Kidney (tissue), 14 donors: ENCODE results near the gene KCNMB2. TPM values are rescaled to one million over a fixed set of nuclear protein-coding genes. Genes with fewer than 3 reads are reported as not detected.

Source experiments
- DNase-seq, 5 donors: peaks; one replicate each; pipeline ENCODE4 v3.0.0-alpha.2; 2013 to 2020
- FAIRE-seq: peaks from 2 replicates; lab custom pipeline; 2012; peaks lifted over from hg19 to GRCh38; lab: Jason Lieb, UNC
- H3K27ac ChIP-seq, 2 donors: one replicate each; pipeline ENCODE4 v1.7.0; 2013; ENCODE audit warnings: low read depth in 2 of 2, low read length in 2 of 2, inconsistent platforms in 1 of 2
- H3K27me3 ChIP-seq: one replicate; pipeline ENCODE4 v1.7.1; 2013; ENCODE audit warnings: low read length, inconsistent platforms; ENCODE audit not compliant: control insufficient read depth, insufficient read depth
- H3K36me3 ChIP-seq, 3 donors: one replicate each; pipeline versions ENCODE4 v1.7.0 to v1.7.1; 2013; ENCODE audit warnings: low read length in 3 of 3, control low read depth in 1 of 3, inconsistent platforms in 1 of 3; ENCODE audit not compliant: insufficient read depth in 3 of 3, control insufficient read depth in 2 of 3
- H3K4me1 ChIP-seq, 3 donors: one replicate each; pipeline versions ENCODE4 v1.7.0 to v1.7.1; 2013; ENCODE audit warnings: low read length in 3 of 3, inconsistent platforms in 1 of 3, low read depth in 1 of 3; ENCODE audit not compliant: control insufficient read depth in 2 of 3, insufficient read depth in 2 of 3
- H3K4me3 ChIP-seq, 3 donors: one replicate each; pipeline versions ENCODE4 v1.7.0 to v1.8.1; 2013; ENCODE audit warnings: low read length in 3 of 3, control low read depth in 1 of 3, inconsistent platforms in 1 of 3
- H3K9ac ChIP-seq, 3 donors: one replicate each; pipeline versions ENCODE4 v1.7.0 to v1.7.1; 2013; ENCODE audit warnings: low read length in 3 of 3, control low read depth in 1 of 3, inconsistent platforms in 1 of 3
- H3K9me3 ChIP-seq, 3 donors: one replicate each; pipeline versions ENCODE4 v1.7.0 to v1.7.1; 2013; ENCODE audit warnings: low read length in 3 of 3, control low read depth in 1 of 3, inconsistent platforms in 1 of 3; ENCODE audit not compliant: control insufficient read depth in 2 of 3, insufficient read depth in 1 of 3
- intact Hi-C: fragments of 100-400 bp; cut with DNase I; formaldehyde crosslinking; loops from one replicate; pipeline ENCODE4 v1.11.1; 2022
- polyA plus RNA-seq: library from polyadenylated mRNA; stranded (reverse); fragments of 350-450 nt; fragmentation: Illumina TruSeq; extraction: RNeasy Lipid Tissue Mini Kit (QIAGEN cat#74804); gene quantifications from one replicate; pipeline ENCODE4 v1.2.3, GENCODE V29; 2014; ENCODE audit warnings: low read depth, low replicate concordance; ENCODE audit not compliant: insufficient read depth
- total RNA-seq: library from RNA; stranded (reverse); fragmentation: NEBNext Ultra II Directional; extraction: Animal tissue kit (Norgen Biotek cat#: 25700); gene quantifications from one replicate; pipeline ENCODE4 v1.2.1, GENCODE V29; 2021
- TF ChIP-seq, protein P1 (sequence below): IDR thresholded peaks from 3 replicates; pipeline ENCODE4 v1.5.1; 2012; ENCODE audit warnings: mild to moderate bottlenecking, moderate library complexity, borderline replicate concordance; ENCODE audit not compliant: insufficient read depth; ENCODE audit errors: extremely low read depth
- donor health status: control.
- donor health status: control.
- donor health status: control.
- donor health status: control.
- donor health status: control.
- donor health status: DM: yes; HTN: yes; CAD: no.
- donor health status: Normal renal cell carcinoma (clear cell type).

The KCNMB2 gene
- total and polyA plus RNA-seq, 2 donors from 2014 or later: 2.1 to 4.4 TPM

DNA sequence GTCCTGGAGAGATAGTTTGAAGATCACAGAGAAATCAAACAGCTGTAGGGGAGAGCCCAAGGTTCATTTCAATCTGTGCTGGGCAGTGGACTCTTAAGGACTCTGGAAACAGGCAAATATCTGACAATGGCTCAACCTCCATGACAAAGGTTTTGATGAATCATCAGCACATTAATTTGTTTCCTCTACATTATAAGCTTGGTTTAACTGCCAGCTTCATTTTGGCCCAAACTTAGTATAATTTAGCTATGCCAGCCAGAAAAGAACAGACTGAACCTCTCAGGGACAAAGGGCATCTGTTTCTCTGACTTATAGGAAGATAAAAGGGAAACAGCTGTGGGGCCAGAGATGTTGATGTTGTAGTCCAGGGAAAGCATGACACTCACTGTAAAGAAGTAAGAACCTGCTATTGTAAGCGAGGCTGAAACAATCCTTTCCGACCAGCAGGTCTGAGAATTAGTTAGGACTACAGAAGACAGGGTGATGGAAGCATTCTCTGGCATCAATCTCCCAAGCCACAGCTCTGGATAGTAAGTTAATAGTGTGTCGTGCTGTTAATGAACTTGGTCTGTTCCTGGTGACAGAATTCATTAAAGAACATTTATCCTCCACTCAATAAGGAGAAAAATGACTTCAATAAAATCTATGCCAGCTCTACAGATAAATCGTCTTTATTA lies 110.1 kb downstream of the KCNMB2 start:
- Histone ChIP-seq H3K9ac (no peak overlapping the region), H3K27ac (no peak overlapping the region), H3K36me3 (no peaks in the 10 kb centered on the region), H3K9me3 (no peaks in the 10 kb centered on the region), H3K27me3 (no peaks in the 10 kb centered on the region), H3K4me1 (no peaks in the 10 kb centered on the region), H3K4me3 (no peak overlapping the region)
- DNase-seq (peak in 1 of 5 donors; percentile 15), FAIRE-seq (no peak)
- TF ChIP-seq, protein P1, sequence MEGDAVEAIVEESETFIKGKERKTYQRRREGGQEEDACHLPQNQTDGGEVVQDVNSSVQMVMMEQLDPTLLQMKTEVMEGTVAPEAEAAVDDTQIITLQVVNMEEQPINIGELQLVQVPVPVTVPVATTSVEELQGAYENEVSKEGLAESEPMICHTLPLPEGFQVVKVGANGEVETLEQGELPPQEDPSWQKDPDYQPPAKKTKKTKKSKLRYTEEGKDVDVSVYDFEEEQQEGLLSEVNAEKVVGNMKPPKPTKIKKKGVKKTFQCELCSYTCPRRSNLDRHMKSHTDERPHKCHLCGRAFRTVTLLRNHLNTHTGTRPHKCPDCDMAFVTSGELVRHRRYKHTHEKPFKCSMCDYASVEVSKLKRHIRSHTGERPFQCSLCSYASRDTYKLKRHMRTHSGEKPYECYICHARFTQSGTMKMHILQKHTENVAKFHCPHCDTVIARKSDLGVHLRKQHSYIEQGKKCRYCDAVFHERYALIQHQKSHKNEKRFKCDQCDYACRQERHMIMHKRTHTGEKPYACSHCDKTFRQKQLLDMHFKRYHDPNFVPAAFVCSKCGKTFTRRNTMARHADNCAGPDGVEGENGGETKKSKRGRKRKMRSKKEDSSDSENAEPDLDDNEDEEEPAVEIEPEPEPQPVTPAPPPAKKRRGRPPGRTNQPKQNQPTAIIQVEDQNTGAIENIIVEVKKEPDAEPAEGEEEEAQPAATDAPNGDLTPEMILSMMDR: no peak
- intact Hi-C loops: no loop called here

DNA sequence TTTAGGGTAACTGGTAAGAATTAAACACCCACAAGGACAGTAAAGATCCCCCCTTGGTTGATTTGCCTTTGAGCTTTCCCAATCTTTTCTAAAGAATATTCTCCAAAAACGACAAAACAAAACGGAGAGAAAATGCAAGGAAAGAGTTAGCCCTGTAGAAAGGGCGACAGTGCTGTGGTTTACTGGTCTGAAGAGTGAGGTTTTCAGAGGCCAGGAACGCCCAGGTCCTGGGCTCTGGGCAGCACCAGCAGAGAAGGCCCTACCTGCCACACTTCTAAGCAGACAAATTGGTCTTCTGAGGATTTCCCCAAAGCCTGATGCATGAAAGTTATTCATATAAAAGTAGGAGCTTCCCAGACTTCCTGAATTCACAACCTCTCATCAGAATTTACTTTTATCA lies 119.3 kb downstream of the KCNMB2 start:
- Histone ChIP-seq H3K9me3 (no peaks in the 10 kb centered on the region), H3K27me3 (no peaks in the 10 kb centered on the region), H3K27ac (no peak overlapping the region), H3K9ac (no peak overlapping the region), H3K4me1 (no peaks in the 10 kb centered on the region), H3K36me3 (no peaks in the 10 kb centered on the region), H3K4me3 (no peak overlapping the region)
- intact Hi-C loops: no loop called here
- DNase-seq: no peak
- TF ChIP-seq, protein P1: no peak
- FAIRE-seq: no peak

DNA sequence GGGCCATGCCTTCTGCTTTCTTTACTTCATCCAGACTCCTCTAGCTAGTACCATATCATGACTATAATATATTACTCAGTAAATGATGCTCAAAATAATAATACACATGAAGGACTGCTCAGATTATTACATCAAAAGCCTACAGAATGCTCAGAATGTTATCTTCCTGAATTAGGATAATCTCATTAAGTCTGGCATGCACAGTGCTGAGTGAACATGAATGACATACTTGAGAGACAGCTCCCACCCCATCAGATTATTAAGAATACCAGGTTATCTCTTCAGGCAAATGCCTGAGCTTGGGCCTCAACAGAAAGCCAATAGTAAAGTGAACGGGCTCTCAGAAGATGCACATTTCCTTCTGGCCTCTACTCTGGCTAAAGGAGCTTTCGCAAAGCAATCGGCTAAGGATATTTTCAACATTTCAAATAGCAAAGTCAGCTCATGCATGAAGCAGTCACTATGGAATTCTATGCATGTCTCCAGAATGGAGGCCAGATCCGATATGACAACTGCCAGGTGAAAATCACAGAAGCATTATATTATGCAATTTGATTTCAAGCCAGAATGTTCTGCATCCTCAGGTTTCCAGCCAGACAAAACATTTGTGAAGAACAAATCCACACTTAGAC lies 122.6 kb downstream of the KCNMB2 start:
- FAIRE-seq (no peak), DNase-seq (no peak)
- no peaks in the 10 kb centered on the region for H3K9me3 ChIP-seq
- H3K27ac ChIP-seq: no peak overlapping the region
- intact Hi-C loops: no loop called here
- H3K36me3 ChIP-seq: no peaks in the 10 kb centered on the region
- no peak overlapping the region for H3K9ac ChIP-seq
- no peaks in the 10 kb centered on the region for H3K27me3 ChIP-seq
- no peaks in the 10 kb centered on the region for H3K4me1 ChIP-seq
- H3K4me3 ChIP-seq: no peak overlapping the region
- TF ChIP-seq, protein P1: no peak
